Raji (cell line): ENCODE results near the gene IFRD2.
A peak's percentile ranks its signal among the peaks of the same experiment; 100 is the strongest.

Experiments
- POLR2A ChIP-seq: IDR thresholded peaks from 2 replicates; pipeline ENCODE4 v1.6.1; 2011; ENCODE audit warnings: low read depth, low read length, control low read depth; ENCODE audit not compliant: insufficient read depth

IFRD2 gene

GRCh38 chr3:50327943-50328691 is 35.9 kb upstream of the IFRD2 start, which contains the start of gene TUSC2:
Gene TUSC2, minus strand, starts transcription at chr3:50328223. Its CDS starts 124 bp downstream, at chr3:50328099.
- peak; percentile 80 for TF ChIP-seq POLR2A

DNA sequence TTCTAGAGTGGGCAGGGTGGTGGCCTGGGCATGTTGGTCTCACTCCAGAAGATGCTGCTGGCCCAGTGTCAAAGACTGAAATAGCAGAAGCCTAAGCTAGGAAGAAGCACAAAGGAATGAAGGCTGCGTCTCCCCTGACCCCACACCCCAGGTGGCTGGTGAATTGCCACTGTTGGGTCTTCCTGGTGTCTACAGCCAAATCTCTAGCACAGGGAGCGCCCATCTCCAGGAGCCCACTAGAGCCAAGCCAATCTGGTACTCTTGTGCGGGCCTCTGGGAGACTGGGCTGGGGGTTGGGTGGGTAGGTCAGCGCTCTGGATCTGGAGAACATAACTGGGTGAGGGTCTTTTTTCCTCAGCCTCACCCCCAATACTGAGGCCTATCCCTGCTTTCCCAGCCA is 34.9 kb upstream of the IFRD2 start:
- no peak for TF ChIP-seq POLR2A

DNA sequence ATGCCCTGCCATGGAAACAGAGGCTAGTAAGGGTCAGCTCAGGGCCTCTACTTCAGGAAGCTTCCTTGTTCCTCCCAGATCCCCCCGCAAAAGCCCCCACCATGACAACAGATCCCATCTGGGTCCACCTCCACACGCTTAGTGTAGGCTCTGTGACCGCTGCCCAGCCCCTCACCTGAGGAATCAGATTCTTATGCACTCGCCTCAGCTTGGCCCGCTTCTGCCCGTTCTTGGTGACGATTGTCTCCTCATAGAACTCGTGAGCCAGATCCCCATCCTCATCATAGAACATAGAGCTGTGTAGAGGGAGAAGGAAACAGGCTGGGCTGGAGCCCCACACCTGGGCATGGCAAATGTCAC is 33.9 kb upstream of the IFRD2 start:
- no peak for TF ChIP-seq POLR2A

DNA sequence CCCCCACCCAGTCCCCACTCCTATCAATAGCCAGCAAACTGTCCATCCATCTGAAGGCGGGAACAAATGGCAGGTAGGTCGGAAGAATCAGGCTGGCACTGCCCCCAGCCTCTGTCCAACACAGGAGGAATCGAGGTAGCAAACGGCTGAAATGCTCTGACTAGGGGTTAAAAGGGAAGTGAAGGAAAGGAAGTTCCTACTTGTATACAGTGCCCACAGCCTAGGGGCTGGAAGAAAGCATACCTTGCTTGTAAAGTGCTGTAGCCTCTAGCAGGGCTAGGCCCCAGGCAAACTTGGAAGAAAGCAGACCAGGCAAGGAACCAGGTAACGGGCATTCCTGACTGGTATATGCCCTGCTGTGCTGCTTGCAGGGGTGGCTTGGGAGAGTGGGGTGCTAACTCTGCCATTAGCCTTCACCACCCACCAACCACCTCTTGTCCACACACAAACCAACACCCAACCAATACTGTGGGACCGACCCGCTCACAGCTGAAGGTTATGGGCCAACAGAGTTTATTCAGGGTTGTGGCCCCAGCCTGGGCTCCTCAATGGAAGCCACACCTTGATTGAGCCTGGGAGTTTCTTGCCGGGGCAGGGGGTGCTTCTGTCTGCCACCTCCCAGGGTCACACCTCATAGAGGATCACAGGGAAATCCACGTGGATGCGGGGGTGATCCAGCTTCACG is 33.4 kb upstream of the IFRD2 start:
- TF ChIP-seq POLR2A = no peak

DNA sequence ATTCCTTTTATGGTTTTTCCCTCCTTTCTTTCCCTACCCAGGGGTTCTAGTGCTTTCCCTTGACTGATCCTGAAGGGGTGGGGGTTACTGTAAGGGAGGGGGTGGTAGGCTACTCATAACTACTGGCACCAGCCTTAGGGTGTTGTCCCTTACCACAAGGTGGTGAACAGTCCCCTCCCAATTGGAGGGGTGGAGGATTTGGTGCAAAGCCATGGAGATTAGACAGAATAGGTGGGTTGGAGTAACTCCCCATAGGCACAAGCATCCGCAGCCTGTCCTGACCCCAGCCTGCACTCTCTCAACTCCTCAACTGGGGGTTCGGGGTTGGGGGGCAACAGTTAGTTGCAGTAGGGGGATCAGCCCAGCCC is 32.9 kb upstream of the IFRD2 start:
- no peak for TF ChIP-seq POLR2A

DNA sequence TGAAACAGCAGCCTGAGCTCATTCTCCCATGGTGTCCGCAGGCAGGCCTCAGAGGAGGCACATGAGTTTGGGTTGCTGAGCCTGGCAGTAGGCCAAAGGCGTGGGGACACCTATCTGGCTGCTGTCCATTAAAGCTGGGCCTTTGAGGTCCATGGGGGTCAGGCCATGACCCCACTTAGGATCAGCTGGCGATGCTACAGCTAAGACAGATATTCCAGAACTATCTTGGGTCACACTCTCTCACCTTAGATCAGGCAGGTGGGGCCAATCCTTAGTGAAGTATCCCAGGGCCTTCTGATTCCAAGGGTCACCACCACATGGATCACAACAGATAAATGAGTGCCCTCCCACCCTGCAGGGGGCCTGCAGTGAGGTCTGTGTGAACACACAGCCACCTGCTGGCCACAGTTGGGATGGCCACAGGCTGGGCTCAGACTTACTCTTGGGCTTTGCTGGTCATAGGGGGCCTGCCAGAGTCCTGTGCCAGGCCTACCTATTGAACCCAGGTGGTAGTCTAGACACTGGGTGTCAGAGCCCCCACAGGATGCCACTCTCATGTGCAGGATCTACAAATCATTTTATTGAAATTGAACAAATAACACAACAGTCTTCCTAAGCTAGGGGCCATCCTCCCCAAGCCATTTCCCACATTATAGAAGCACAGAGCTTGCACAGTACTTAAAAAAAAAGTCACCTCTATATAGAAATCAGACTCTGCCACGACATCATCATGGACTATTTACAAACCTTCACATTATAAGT is 32.3 kb upstream of the IFRD2 start:
- TF ChIP-seq POLR2A = no peak

DNA sequence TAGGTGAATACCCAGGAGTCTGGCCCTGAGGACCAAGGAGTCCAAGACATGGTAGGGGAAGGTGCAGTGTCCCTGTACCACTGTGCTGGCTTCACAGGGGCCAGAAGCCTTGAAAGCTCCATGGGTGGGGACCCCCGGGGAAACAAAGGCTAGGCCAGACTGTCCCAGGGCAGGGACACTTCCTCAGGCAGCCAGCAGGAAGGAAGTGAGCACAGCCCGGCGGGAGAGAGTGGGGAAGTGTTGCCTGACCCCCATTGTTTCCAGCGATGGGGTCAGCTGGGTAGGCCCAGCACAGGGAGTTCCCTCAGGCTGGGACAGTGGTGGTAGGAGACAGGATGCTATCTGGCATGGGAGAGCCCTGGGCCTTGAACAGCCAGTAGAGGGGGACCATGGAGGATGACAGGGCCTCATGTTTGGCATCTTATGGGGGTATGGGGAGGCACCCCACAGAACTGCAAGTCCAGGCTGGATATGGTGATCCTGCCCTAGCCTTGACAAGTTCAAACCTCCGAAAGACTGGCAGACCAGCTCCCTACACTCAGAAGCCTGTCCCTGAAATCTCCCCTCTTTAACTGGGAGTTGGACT is 31.5 kb upstream of the IFRD2 start:
- no peak for TF ChIP-seq POLR2A

GRCh38 chr3:50323092-50323600 is 30.9 kb upstream of the IFRD2 start:
- no peak for TF ChIP-seq POLR2A

GRCh38 chr3:50322386-50323091 is 30.3 kb upstream of the IFRD2 start, which contains the start of gene HYAL2:
Gene HYAL2, minus strand, starts transcription at chr3:50322745. Its CDS starts 2,256 bp downstream, at chr3:50320489.
- TF ChIP-seq POLR2A = no peak

DNA sequence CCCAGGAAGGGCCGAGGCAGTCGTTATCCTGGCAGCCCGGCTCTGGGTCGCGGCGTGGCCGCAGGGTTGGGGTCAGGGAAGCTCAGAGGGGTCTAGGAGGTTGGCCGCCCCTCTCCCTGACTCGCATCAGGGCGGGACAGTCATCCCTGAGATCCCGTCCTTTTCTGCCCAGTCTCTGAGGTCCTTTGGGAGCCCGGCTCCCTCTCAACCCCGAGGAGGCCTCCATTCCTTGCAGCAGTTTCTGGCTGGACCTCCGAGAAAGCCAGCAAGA is 29.8 kb upstream of the IFRD2 start:
- TF ChIP-seq POLR2A = no peak

GRCh38 chr3:50321336-50322114 is 29.3 kb upstream of the IFRD2 start:
- TF ChIP-seq POLR2A = peak; percentile 68

DNA sequence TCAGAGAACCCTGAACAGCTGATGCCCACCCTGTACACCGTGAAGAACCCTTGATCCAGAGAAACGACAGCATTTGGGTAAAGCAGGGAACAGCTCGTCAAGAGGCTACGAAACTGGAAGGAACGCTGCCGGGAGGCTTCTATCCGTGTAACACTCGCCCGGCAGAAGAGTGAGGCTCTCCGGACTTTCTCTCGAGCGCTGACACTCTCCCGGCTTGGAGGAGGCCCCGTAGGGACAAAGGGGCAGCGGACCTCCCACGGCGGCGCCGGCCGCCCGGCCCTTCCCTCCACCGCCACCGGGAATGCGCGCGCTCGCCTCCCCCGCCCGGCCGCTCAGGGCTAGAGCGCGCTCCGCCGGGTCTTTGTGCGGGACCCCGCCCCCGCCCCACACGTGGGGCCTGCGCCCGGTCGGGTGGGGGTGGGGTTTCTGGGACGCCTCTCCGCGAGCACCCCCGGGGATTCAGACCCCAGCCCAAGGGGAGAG is 28.7 kb upstream of the IFRD2 start:
- no peak for TF ChIP-seq POLR2A

DNA sequence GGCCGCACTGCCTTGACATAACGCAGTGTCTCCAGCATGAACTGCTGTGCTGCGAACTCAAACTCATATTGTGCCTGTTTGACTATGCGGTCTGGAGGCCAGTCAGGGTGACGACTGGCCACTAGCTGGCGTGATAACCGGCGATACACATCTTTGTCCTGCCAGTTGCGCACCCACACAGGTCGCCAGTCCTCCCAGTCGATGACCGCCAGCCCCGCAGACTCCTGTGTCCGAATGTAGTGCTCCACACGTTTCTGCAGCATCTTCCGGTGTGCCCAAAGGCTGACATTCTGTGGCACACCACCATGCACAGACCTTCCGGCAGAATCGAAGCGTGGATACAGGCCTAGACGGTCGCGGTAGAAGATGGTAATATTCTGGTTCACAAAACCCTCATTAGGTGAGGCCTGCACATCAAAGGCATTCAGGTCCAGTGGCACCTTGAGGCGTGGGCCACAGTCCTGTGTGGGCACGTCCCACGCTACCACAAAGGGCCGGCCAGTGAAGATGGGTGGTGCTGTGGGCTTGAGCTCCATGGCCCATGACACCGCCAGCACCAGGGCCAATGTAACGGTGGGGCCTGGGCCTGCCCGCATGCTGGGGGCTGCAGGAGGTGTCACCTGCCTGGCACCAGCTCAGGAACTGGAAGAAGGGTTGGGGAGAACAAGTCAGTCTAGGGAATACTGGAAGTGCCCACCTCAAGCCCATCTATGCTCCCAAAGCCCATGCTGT is 27.8 kb upstream of the IFRD2 start:
- no peak for TF ChIP-seq POLR2A
